K562 (cell line): ENCODE measurements around the gene EPOP. TPM values are rescaled to one million over a fixed set of nuclear protein-coding genes. Genes with fewer than 3 reads are reported as not detected.
A peak's percentile ranks its signal among the peaks of the same experiment; 100 is the strongest.

Source experiments
- ATAC-seq: fragments of 200-7000 bp; cut with Tn5 transposase; 3 replicates; pipeline ENCODE4 v1.9.1; 2020; ENCODE audit warnings: moderate library complexity
- BruUV-seq: library from RNA; stranded (reverse); fragments of 400-500 nt; replicated peaks from 2 replicates; lab custom pipeline; 2021; lab: Mats Ljungman, UMichigan
- CTCF ChIA-PET: fragments of 300-600 bp; formaldehyde crosslinking; extraction: SDS; loops from one replicate; lab custom pipeline; 2021; ENCODE audit warnings: low intra/inter-chr PET ratio; lab: Yijun Ruan, JAX
- POLR2A ChIA-PET: fragments of 300-600, 350-650 bp; sonication (Branson Sonifier 250); formaldehyde crosslinking; extraction: SDS; loops from one replicate; lab custom pipeline; 2021; ENCODE audit warnings: antibody characterized with exemption, inconsistent platforms; lab: Yijun Ruan, JAX
- DNase-seq, 4 experiments: peaks; one replicate each; pipeline versions ENCODE4 v3.0.0 to v3.0.0-alpha.2; 2011 to 2018; ENCODE audit warnings: low spot score in 3 of 4, mixed read lengths in 3 of 4; ENCODE audit errors: extremely low read depth in 1 of 4
- FAIRE-seq: peaks from 2 replicates; lab custom pipeline; 2011; peaks lifted over from hg19 to GRCh38; lab: Jason Lieb, UNC
- H2AFZ ChIP-seq: 2 replicates; pipeline ENCODE4 v1.6.0; 2011; ENCODE audit warnings: low read depth, low read length, control low read depth, inconsistent platforms
- H3K27ac ChIP-seq: fragments of 200-600 bp; 3 replicates; pipeline ENCODE4 v1.8.0; 2011; ENCODE audit warnings: low read depth, mild to moderate bottlenecking, control low read depth, inconsistent platforms, low read length, moderate library complexity, mixed read lengths; ENCODE audit errors: extremely low read depth
- H3K27me3 ChIP-seq, 2 experiments: fragments of 300-600 bp in 1 of 2; 2 replicates in 1 of 2; 3 replicates in 1 of 2; pipeline versions ENCODE4 v1.6.0 to v1.8.0; 2011; ENCODE audit warnings: inconsistent platforms in 2 of 2, low read length in 2 of 2, mild to moderate bottlenecking in 1 of 2, mixed read lengths in 1 of 2, moderate library complexity in 1 of 2; ENCODE audit not compliant: control insufficient read depth in 2 of 2, insufficient read depth in 2 of 2
- H3K36me3 ChIP-seq: fragments of 300-600 bp; 3 replicates; pipeline ENCODE4 v1.8.0; 2011; ENCODE audit warnings: mild to moderate bottlenecking, low read length, inconsistent platforms; ENCODE audit not compliant: control insufficient read depth, insufficient read depth
- H3K4me1 ChIP-seq, 2 experiments: fragments of 200-600 bp in 1 of 2; replicated peaks in 1 of 2; 2 replicates in 1 of 2; 3 replicates in 1 of 2; pipeline versions ENCODE4 v1.5.1 to v1.8.0; 2011; ENCODE audit warnings: inconsistent platforms in 2 of 2, low read length in 2 of 2, mild to moderate bottlenecking in 1 of 2, mixed read lengths in 1 of 2, moderate library complexity in 1 of 2; ENCODE audit not compliant: control insufficient read depth in 2 of 2, insufficient read depth in 2 of 2
- H3K4me2 ChIP-seq: 2 replicates; pipeline ENCODE4 v1.6.1; 2011; ENCODE audit warnings: low read length, control low read depth, inconsistent platforms, mixed read lengths; ENCODE audit not compliant: insufficient read depth
- H3K4me3 ChIP-seq: fragments of 200-600 bp; sonication (generic), shearing (Covaris generic); 2 replicates; pipeline ENCODE4 v1.5.1; 2016; ENCODE audit warnings: control low read depth, inconsistent platforms
- H3K79me2 ChIP-seq: fragments of 200-600 bp; 3 replicates; pipeline ENCODE4 v1.8.0; 2011; ENCODE audit warnings: low read length, inconsistent platforms; ENCODE audit not compliant: control insufficient read depth, insufficient read depth
- H3K9ac ChIP-seq, 2 experiments: 2 replicates each; pipeline versions ENCODE4 v1.6.0 to v1.6.1; 2011; ENCODE audit warnings: low read depth in 2 of 2, low read length in 2 of 2, control low read depth in 1 of 2, inconsistent platforms in 1 of 2, mild to moderate bottlenecking in 1 of 2, mixed read lengths in 1 of 2; ENCODE audit not compliant: insufficient read depth in 1 of 2
- H3K9me1 ChIP-seq: one replicate; pipeline ENCODE4 v1.6.0; 2011; ENCODE audit warnings: inconsistent platforms, mild to moderate bottlenecking, low read length, moderate library complexity; ENCODE audit not compliant: control insufficient read depth, insufficient read depth
- H3K9me3 ChIP-seq: replicated peaks from 2 replicates; pipeline ENCODE4 v1.5.1; 2011; ENCODE audit warnings: low read depth, low read length, inconsistent platforms; ENCODE audit not compliant: control insufficient read depth, insufficient read depth
- H4K20me1 ChIP-seq: replicated peaks from 2 replicates; pipeline ENCODE4 v1.6.1; 2011; ENCODE audit warnings: low read length, inconsistent platforms, mixed read lengths; ENCODE audit not compliant: control insufficient read depth, insufficient read depth
- BACH1 ChIP-seq: fragments of 200-800 bp; sonication (Bioruptor generic); IDR thresholded peaks from 2 replicates; pipeline ENCODE4 v1.6.1; 2016; ENCODE audit warnings: missing genetic modification characterization, missing compliant biosample characterization
- CBX2 ChIP-seq: fragments of 200-600 bp; sonication (generic); IDR thresholded peaks from one replicate; pipeline ENCODE4 v1.6.1; 2012; ENCODE audit warnings: mild to moderate bottlenecking, low read length, inconsistent platforms; ENCODE audit not compliant: insufficient read depth, poor library complexity, severe bottlenecking
- CBX3 ChIP-seq, 2 experiments: IDR thresholded peaks; 1 replicate in 1 of 2; 2 replicates in 1 of 2; pipeline ENCODE4 v1.6.1; 2012; ENCODE audit warnings: inconsistent platforms in 2 of 2, low read length in 2 of 2, borderline replicate concordance in 1 of 2, control low read depth in 1 of 2
- CHD2 ChIP-seq: IDR thresholded peaks from 2 replicates; pipeline ENCODE4 v1.6.1; 2011; ENCODE audit warnings: low read depth, low read length
- CTBP1 ChIP-seq: fragments of 450-650 bp; IDR thresholded peaks from 2 replicates; pipeline ENCODE4 v1.6.1; 2016; ENCODE audit warnings: borderline replicate concordance
- DMBX1 ChIP-seq: fragments of 250-450 bp; sonication (Bioruptor Pico); IDR thresholded peaks from 2 replicates; pipeline ENCODE4 v1.8.0; 2022; ENCODE audit warnings: inconsistent platforms, mild to moderate bottlenecking, moderate library complexity, borderline replicate concordance
- EHMT2 ChIP-seq: fragments of 450-650 bp; IDR thresholded peaks from 2 replicates; pipeline ENCODE4 v1.6.1; 2018; ENCODE audit warnings: antibody characterized with exemption
- ESRRA ChIP-seq: fragments of 450-650 bp; IDR thresholded peaks from 2 replicates; pipeline ENCODE4 v1.6.1; 2014; ENCODE audit warnings: low read depth, mild to moderate bottlenecking, moderate library complexity, borderline replicate concordance
- HNRNPK ChIP-seq: fragments of 200-400 bp; formaldehyde crosslinking; IDR thresholded peaks from one replicate; pipeline ENCODE4 v1.6.1; 2018; ENCODE audit warnings: mild to moderate bottlenecking, low read depth, low read length; ENCODE audit not compliant: poor library complexity, severe bottlenecking
- HNRNPL ChIP-seq: fragments of 200-400 bp; formaldehyde crosslinking; IDR thresholded peaks from 2 replicates; pipeline ENCODE4 v1.6.1; 2017; ENCODE audit warnings: low read depth, mild to moderate bottlenecking, low read length
- KDM1A ChIP-seq, 2 experiments: fragments of 450-650 bp; IDR thresholded peaks; 2 replicates each; pipeline ENCODE4 v1.6.1; 2016; ENCODE audit warnings: mild to moderate bottlenecking in 2 of 2
- NFIC ChIP-seq: fragments of 450-650 bp; IDR thresholded peaks from 2 replicates; pipeline ENCODE4 v1.6.1; 2017; ENCODE audit warnings: mild to moderate bottlenecking, inconsistent platforms
- POLR2AphosphoS2 ChIP-seq: IDR thresholded peaks from 2 replicates; pipeline ENCODE4 v1.6.1; 2012; ENCODE audit warnings: low read length, improper control_type of control experiment
- POLR2G ChIP-seq: fragments of 200-400 bp; formaldehyde crosslinking; IDR thresholded peaks from 2 replicates; pipeline ENCODE4 v1.6.1; 2017; ENCODE audit warnings: low read depth, mild to moderate bottlenecking, antibody characterized with exemption, low read length, moderate library complexity
- ZNF197 ChIP-seq: fragments of 200-800 bp; sonication (Bioruptor generic); IDR thresholded peaks from 2 replicates; pipeline ENCODE4 v1.6.1; 2016; ENCODE audit warnings: low read depth, missing genetic modification characterization, missing compliant biosample characterization
- ZNF347 ChIP-seq: fragments of 450-650 bp; formaldehyde crosslinking; IDR thresholded peaks from 2 replicates; pipeline ENCODE4 v1.4.0; 2020; ENCODE audit warnings: low read depth, mild to moderate bottlenecking, moderate library complexity
- ZNF644 ChIP-seq: fragments of 200-800 bp; sonication (Bioruptor generic); IDR thresholded peaks from 2 replicates; pipeline ENCODE4 v1.6.1; 2016; ENCODE audit warnings: low read depth, missing genetic modification characterization, missing compliant biosample characterization
- WGBS: fragments of 100-300 bp; shearing (Covaris generic); methylation state at CpG from one replicate; pipeline ENCODE4 v1.1.6; 2016; ENCODE audit warnings: low coverage, mixed read lengths; ENCODE audit not compliant: insufficient coverage; ENCODE audit errors: missing lambda C conversion rate; 5-methylcytosine and 5-hydroxymethylcytosine counted together
- in situ Hi-C: fragments of 300-500 bp; cut with MboI; formaldehyde crosslinking; loops from 4 replicates; pipeline ENCODE4 v1.15.0; 2018; ENCODE audit warnings: inconsistent platforms, mixed read lengths
- intact Hi-C: fragments of 100-400 bp; cut with micrococcal nuclease; formaldehyde crosslinking; loops from 2 replicates; pipeline ENCODE4 v1.14.2; 2022
- polyA plus RNA-seq, 8 experiments: library from polyadenylated mRNA; depleted of rRNA in 4 of 8; stranded (reverse) in 5 of 8; unstranded in 3 of 8; fragments of >200 nt; fragmentation: Nextera tagmentation in 2 of 8; fragmentation: Illumina TruSeq in 1 of 8; extraction: Ambion mirVana in 2 of 8; extraction: Trizol in 1 of 8; gene quantifications; 2 replicates each; pipeline versions ENCODE4 v1.2.1 to v1.2.3, GENCODE V29; 2011 to 2014; ENCODE audit warnings: inconsistent platforms in 1 of 8, missing spikeins in 1 of 8
- total RNA-seq, 7 experiments: library from RNA; depleted of rRNA in 6 of 7; stranded (reverse); fragments of >200 nt in 6 of 7; fragmentation: Illumina TruSeq in 2 of 7; extraction: Trizol in 2 of 7; gene quantifications; 2 replicates each; pipeline versions ENCODE4 v1.2.1 to v1.2.3, GENCODE V29; 2011 to 2021; ENCODE audit warnings: low replicate concordance in 1 of 7
- TF ChIP-seq, protein P1 (sequence below): sonication (generic); formaldehyde crosslinking; IDR thresholded peaks from 2 replicates; pipeline ENCODE4 v1.8.1; 2023; ENCODE audit warnings: mild to moderate bottlenecking, missing genetic modification reagents
- TF ChIP-seq, protein P2 (sequence below): fragments of 200-800 bp; sonication (Bioruptor generic); IDR thresholded peaks from 2 replicates; pipeline ENCODE4 v1.6.1; 2017; ENCODE audit warnings: missing genetic modification characterization, missing compliant biosample characterization

EPOP gene
- total and polyA plus RNA-seq, 9 of the 15 experiments (the other 6 are each of a cell fraction or from before 2014, with no cell fraction given): 0.41 to 10.6 (median 4.6) TPM

GRCh38 chr17:38719943-38720641 lies 45.3 kb upstream of the EPOP start:
- H3K9me3 ChIP-seq: no peaks in the 10 kb centered on the region
- DNase-seq (peak; percentile 68 to 83 (median 80)), FAIRE-seq (no peak), ATAC-seq (peak; percentile 73)
- in situ Hi-C loops (no loop called here), intact Hi-C loops (no loop called here)
- H3K79me2 ChIP-seq: no peaks in the 10 kb centered on the region
- POLR2A ChIA-PET: interaction anchor here (0.6 to 3.1 kb wide), 5 partner anchors 11 to 398 kb away, joined by 3 to 30 read pairs (median 4); partner anchors contain the start of gene MLLT6
- H3K27me3 ChIP-seq: no peaks in the 10 kb centered on the region
- H3K27ac ChIP-seq: peak overlapping the region; percentile 56; the same call in 1 of the 3 replicates
- no TSS peak for BruUV-seq
- H3K4me1 ChIP-seq: peaks cover 23 to 47% of the 10 kb centered on the region in 2 experiments
- 0 out of 2 replicates have a peak overlapping the region, but pooled peaks have one; percentile 40 for H2AFZ ChIP-seq
- H4K20me1 ChIP-seq: no peaks in the 10 kb centered on the region
- CTCF ChIA-PET: no interaction called here
- peaks cover 63% of the 10 kb centered on the region for H3K36me3 ChIP-seq
- H3K4me2 ChIP-seq: peak overlapping the region; percentile 76
- H3K9ac ChIP-seq: peak overlapping the region; percentile 53 to 75; a peak in 3 of 4 replicates
- WGBS: 31% methylated on average over 23 of the region's 39 CpGs
- H3K9me1 ChIP-seq: peaks cover 10% of the 10 kb centered on the region
- H3K4me3 ChIP-seq: no peak overlapping the region
- TF ChIP-seq POLR2AphosphoS2: no peak; the same call in 1 of the 2 replicates
- TF ChIP-seq ZNF197: no peak
- 0 out of 4 replicates have a peak, but pooled peaks of 1 of the 2 experiments have one; percentile 9 for TF ChIP-seq KDM1A (IDR thresholded peaks at IDR 0.05)
- TF ChIP-seq POLR2G: peak; percentile 66
- no peak for TF ChIP-seq CHD2
- TF ChIP-seq CTBP1: peak; percentile 38; the same call in 1 of the 2 replicates
- no peak for TF ChIP-seq HNRNPL
- TF ChIP-seq ZNF644: no peak
- no peak for TF ChIP-seq EHMT2
- TF ChIP-seq DMBX1 (CRISPR knock-in tag): no peak
- TF ChIP-seq NFIC: peak; percentile 62
- TF ChIP-seq BACH1 (tag): no peak
- TF ChIP-seq ESRRA: peak; percentile 55; the same call in 1 of the 2 replicates
- TF ChIP-seq, protein P1, sequence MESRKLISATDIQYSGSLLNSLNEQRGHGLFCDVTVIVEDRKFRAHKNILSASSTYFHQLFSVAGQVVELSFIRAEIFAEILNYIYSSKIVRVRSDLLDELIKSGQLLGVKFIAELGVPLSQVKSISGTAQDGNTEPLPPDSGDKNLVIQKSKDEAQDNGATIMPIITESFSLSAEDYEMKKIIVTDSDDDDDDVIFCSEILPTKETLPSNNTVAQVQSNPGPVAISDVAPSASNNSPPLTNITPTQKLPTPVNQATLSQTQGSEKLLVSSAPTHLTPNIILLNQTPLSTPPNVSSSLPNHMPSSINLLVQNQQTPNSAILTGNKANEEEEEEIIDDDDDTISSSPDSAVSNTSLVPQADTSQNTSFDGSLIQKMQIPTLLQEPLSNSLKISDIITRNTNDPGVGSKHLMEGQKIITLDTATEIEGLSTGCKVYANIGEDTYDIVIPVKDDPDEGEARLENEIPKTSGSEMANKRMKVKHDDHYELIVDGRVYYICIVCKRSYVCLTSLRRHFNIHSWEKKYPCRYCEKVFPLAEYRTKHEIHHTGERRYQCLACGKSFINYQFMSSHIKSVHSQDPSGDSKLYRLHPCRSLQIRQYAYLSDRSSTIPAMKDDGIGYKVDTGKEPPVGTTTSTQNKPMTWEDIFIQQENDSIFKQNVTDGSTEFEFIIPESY: peak; percentile 93
- no peak for TF ChIP-seq CBX3 (IDR thresholded peaks at IDR 0.05; ENCODE audit: borderline replicate concordance in 1 of 2, low read length in 2 of 2)
- no peak for TF ChIP-seq HNRNPK
- TF ChIP-seq, protein P2, sequence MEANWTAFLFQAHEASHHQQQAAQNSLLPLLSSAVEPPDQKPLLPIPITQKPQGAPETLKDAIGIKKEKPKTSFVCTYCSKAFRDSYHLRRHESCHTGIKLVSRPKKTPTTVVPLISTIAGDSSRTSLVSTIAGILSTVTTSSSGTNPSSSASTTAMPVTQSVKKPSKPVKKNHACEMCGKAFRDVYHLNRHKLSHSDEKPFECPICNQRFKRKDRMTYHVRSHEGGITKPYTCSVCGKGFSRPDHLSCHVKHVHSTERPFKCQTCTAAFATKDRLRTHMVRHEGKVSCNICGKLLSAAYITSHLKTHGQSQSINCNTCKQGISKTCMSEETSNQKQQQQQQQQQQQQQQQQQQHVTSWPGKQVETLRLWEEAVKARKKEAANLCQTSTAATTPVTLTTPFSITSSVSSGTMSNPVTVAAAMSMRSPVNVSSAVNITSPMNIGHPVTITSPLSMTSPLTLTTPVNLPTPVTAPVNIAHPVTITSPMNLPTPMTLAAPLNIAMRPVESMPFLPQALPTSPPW (CRISPR knock-in tag): peak; percentile 65
- TF ChIP-seq ZNF347 (CRISPR knock-in tag): no peak
- no peak for TF ChIP-seq CBX2
